Body of pancreas (tissue), 4 donors: Measurements from ENCODE around the gene F11R. TPM values are rescaled to one million over a fixed set of nuclear protein-coding genes. Genes with fewer than 3 reads are reported as not detected.
A peak's percentile ranks its signal among the peaks of the same experiment; 100 is the strongest.

Source experiments
- ATAC-seq: fragments of 150-250 bp; one replicate; pipeline ENCODE4 v1.9.1; 2016
- DNase-seq, 4 donors: peaks; one replicate each; pipeline ENCODE4 v3.0.0-alpha.2; 2019
- H3K27ac ChIP-seq, 4 donors: fragments of 200-600 bp; sonication (generic); 1 replicate in 3 of 4; 2 replicates in 1 of 4; pipeline versions ENCODE4 v1.5.1 to v1.6.1; 2016 to 2019; ENCODE audit warnings: mild to moderate bottlenecking in 1 of 4, mixed read lengths in 1 of 4, moderate library complexity in 1 of 4
- H3K27me3 ChIP-seq, 2 donors: fragments of 200-600 bp; sonication (generic); one replicate each; pipeline ENCODE4 v1.6.0; 2016; ENCODE audit warnings: mild to moderate bottlenecking in 1 of 2
- H3K36me3 ChIP-seq, 2 donors: fragments of 200-600 bp; sonication (generic); replicated peaks in 1 of 2; 2 replicates each; pipeline ENCODE4 v1.5.1; 2016; ENCODE audit warnings: low read depth in 2 of 2; ENCODE audit not compliant: insufficient read depth in 1 of 2
- H3K4me1 ChIP-seq: fragments of 200-600 bp; sonication (generic); one replicate; pipeline ENCODE4 v1.6.0; 2016
- H3K4me3 ChIP-seq, 2 donors: fragments of 200-600 bp; sonication (generic); 1 replicate in 1 of 2; 2 replicates in 1 of 2; pipeline ENCODE4 v1.5.1; 2016 to 2019
- H3K9me3 ChIP-seq, 3 donors: fragments of 200-600 bp; sonication (generic); 1 replicate in 2 of 3; 2 replicates in 1 of 3; pipeline ENCODE4 v1.5.1; 2016
- CTCF ChIP-seq, 7 experiments: fragments of 450-650 bp in 4 of 7; fragments of 200-600 bp in 3 of 7; sonication (generic) in 3 of 7; IDR thresholded peaks; one replicate each; pipeline ENCODE4 v1.5.1; 2016 to 2019; ENCODE audit warnings: antibody characterized with exemption in 7 of 7
- POLR2A ChIP-seq, 3 donors: fragments of 450-650 bp; IDR thresholded peaks; one replicate each; pipeline ENCODE4 v1.6.1; 2016; ENCODE audit warnings: antibody characterized with exemption in 3 of 3, mild to moderate bottlenecking in 2 of 3
- WGBS, 2 donors: methylation state at CpG; one replicate each; pipeline ENCODE4 v1.1.5; 2017; 5-methylcytosine and 5-hydroxymethylcytosine counted together
- intact Hi-C: fragments of 100-400 bp; cut with DNase I; formaldehyde crosslinking; loops from one replicate; pipeline ENCODE4 v1.15.1; 2023
- total RNA-seq, 2 donors: library from RNA; depleted of rRNA; stranded (reverse); fragments of >200 nt; gene quantifications; one replicate each; pipeline ENCODE4 v1.1.0, GENCODE V29; 2016

The F11R gene
- total RNA-seq, 2 donors from 2014 or later: 40.2 to 41.5 TPM

GRCh38 chr1:160972939-160973338, 48.0 kb downstream of the F11R start:
- WGBS, 2 donors: 19% methylated on average over 3 of the region's 3 CpGs
- H3K4me1 ChIP-seq: peaks cover under 1% of the 10 kb centered on the region
- intact Hi-C loops: no loop called here
- no peak overlapping the region for H3K27ac ChIP-seq
- H3K27me3 ChIP-seq: no peaks in the 10 kb centered on the region
- no peaks in the 10 kb centered on the region for H3K9me3 ChIP-seq
- peak in 3 of 4 donors; percentile 30 to 37 (median 33) for DNase-seq
- H3K4me3 ChIP-seq: no peak overlapping the region
- H3K36me3 ChIP-seq: no peaks in the 10 kb centered on the region
- peak in 1 of 7 experiments; percentile 15 for TF ChIP-seq CTCF (IDR thresholded peaks at IDR 0.05)
- no peak for TF ChIP-seq POLR2A (IDR thresholded peaks at IDR 0.05)
- ATAC-seq: no peak

- Histone ChIP-seq H3K27ac (no peak overlapping the region), H3K4me3 (no peak overlapping the region), H3K36me3 (no peaks in the 10 kb centered on the region), H3K27me3 (no peaks in the 10 kb centered on the region), H3K4me1 (no peaks in the 10 kb centered on the region), H3K9me3 (no peaks in the 10 kb centered on the region)
- WGBS, 2 donors: 59 to 62% methylated on average over 6 of the region's 6 CpGs
- intact Hi-C loops: no loop called here
- ATAC-seq (no peak), DNase-seq (no peak)
- TF ChIP-seq POLR2A (IDR thresholded peaks at IDR 0.05) (no peak), CTCF (IDR thresholded peaks at IDR 0.05) (no peak)
These were observed 49.3 kb downstream of the F11R start for GRCh38 chr1:160971618-160972056.

GRCh38 chr1:160963521-160963920, 57.4 kb downstream of the F11R start:
- Histone ChIP-seq H3K36me3 (no peaks in the 10 kb centered on the region), H3K4me1 (no peaks in the 10 kb centered on the region), H3K27ac (no peak overlapping the region), H3K27me3 (no peaks in the 10 kb centered on the region), H3K4me3 (no peak overlapping the region), H3K9me3 (no peaks in the 10 kb centered on the region)
- intact Hi-C loops: no loop called here
- ATAC-seq (no peak), DNase-seq (no peak)
- TF ChIP-seq CTCF (IDR thresholded peaks at IDR 0.05) (no peak), POLR2A (IDR thresholded peaks at IDR 0.05) (no peak)
- 32 to 43% methylated on average over 4 of the region's 4 CpGs for WGBS, 2 donors

- Histone ChIP-seq H3K4me3 (no peak overlapping the region), H3K9me3 (no peaks in the 10 kb centered on the region), H3K27ac (no peak overlapping the region), H3K27me3 (no peaks in the 10 kb centered on the region), H3K36me3 (no peaks in the 10 kb centered on the region), H3K4me1 (no peaks in the 10 kb centered on the region)
- ATAC-seq (no peak), DNase-seq (no peak)
- intact Hi-C loops: no loop called here
- TF ChIP-seq CTCF (IDR thresholded peaks at IDR 0.05) (no peak), POLR2A (IDR thresholded peaks at IDR 0.05) (no peak)
- 52 to 85% methylated on average over 1 of the region's 1 CpG for WGBS, 2 donors
These were observed 59.5 kb downstream of the F11R start for GRCh38 chr1:160961419-160961818.

GRCh38 chr1:160956966-160957365, 64.0 kb downstream of the F11R start:
- Histone ChIP-seq H3K27me3 (no peaks in the 10 kb centered on the region), H3K9me3 (no peaks in the 10 kb centered on the region), H3K27ac (no peak overlapping the region), H3K36me3 (no peaks in the 10 kb centered on the region), H3K4me3 (no peak overlapping the region), H3K4me1 (no peaks in the 10 kb centered on the region)
- DNase-seq (no peak), ATAC-seq (no peak)
- 70 to 71% methylated on average over 4 of the region's 4 CpGs for WGBS, 2 donors
- intact Hi-C loops: no loop called here
- TF ChIP-seq CTCF (IDR thresholded peaks at IDR 0.05) (no peak), POLR2A (IDR thresholded peaks at IDR 0.05) (no peak)
